Lower leg skin (tissue), 4 donors: ENCODE data around the gene ASB10. TPM values are rescaled to one million over a fixed set of nuclear protein-coding genes. Genes with fewer than 3 reads are reported as not detected.

Experiments
- DNase-seq, 2 donors: peaks; one replicate each; pipeline ENCODE4 v3.0.0-alpha.2; 2019; ENCODE audit warnings: low spot score in 2 of 2
- H3K4me3 ChIP-seq: fragments of 200-600 bp; sonication (generic); 2 replicates; pipeline ENCODE4 v1.5.1; 2017; ENCODE audit warnings: mild to moderate bottlenecking, low read depth; ENCODE audit not compliant: poor library complexity, severe bottlenecking
- POLR2A ChIP-seq, 2 donors: fragments of 450-650 bp; IDR thresholded peaks; one replicate each; pipeline ENCODE4 v1.6.1; 2016 to 2017; ENCODE audit warnings: antibody characterized with exemption in 2 of 2, mild to moderate bottlenecking in 1 of 2, moderate library complexity in 1 of 2
- WGBS, 2 donors: methylation state at CpG; one replicate each; pipeline ENCODE4 v1.1.5; 2018; 5-methylcytosine and 5-hydroxymethylcytosine counted together
- intact Hi-C: fragments of 100-400 bp; cut with DNase I; formaldehyde crosslinking; loops from one replicate; pipeline ENCODE4 v1.15.0; 2023; ENCODE audit warnings: low total_unique reads
- total RNA-seq, 4 donors: library from RNA; depleted of rRNA; stranded (reverse); fragments of >200 nt; gene quantifications; one replicate each; pipeline ENCODE4 v1.1.0, GENCODE V29; 2016

Gene ASB10
- total RNA-seq, 4 donors from 2014 or later = not detected

- no peak overlapping the region for H3K4me3 ChIP-seq
- no peak for DNase-seq
- WGBS, 2 donors = 15 to 30% methylated on average over 49 to 57 of the region's 58 CpGs
- TF ChIP-seq POLR2A (IDR thresholded peaks at IDR 0.05) = no peak
- intact Hi-C loops = no loop called here
Measured at GRCh38 chr7:151125846-151126481, 61.1 kb downstream of the ASB10 start.

Other genes starting within 250 kb of the ASB10 start
- 1 to 10 TPM in 1 of 4 donors, under 1 TPM in 3; 0.15 to 1.1 (median 0.36) TPM for gene KCNH2, start 208.9 kb downstream of the ASB10 start, total RNA-seq
- 1 to 10 TPM; 4.0 to 8.9 (median 5.8) TPM for gene NOS3, start 196.2 kb downstream of the ASB10 start, total RNA-seq
- 100 to 1,000 TPM in 1 of 4 donors, 10 to 100 TPM in 3; 47.6 to 125 (median 59.8) TPM for gene ATG9B, start 162.8 kb downstream of the ASB10 start, total RNA-seq
- gene ABCB8, start 158.8 kb downstream of the ASB10 start, total RNA-seq = 10 to 100 TPM; 22.9 to 35.2 (median 27.6) TPM
- gene ASIC3, start 138.7 kb downstream of the ASB10 start, total RNA-seq = 1 to 10 TPM; 2.3 to 2.9 (median 2.5) TPM
- gene CDK5, start 129.4 kb downstream of the ASB10 start, total RNA-seq = 10 to 100 TPM in 1 of 4 donors, 1 to 10 TPM in 3; 3.9 to 13.7 (median 7.2) TPM
- 10 to 100 TPM; 56.3 to 83.5 (median 67.7) TPM for gene SLC4A2, start 127.7 kb downstream of the ASB10 start, total RNA-seq
- 10 to 100 TPM; 47.4 to 80.7 (median 69.0) TPM for gene FASTK, start 106.4 kb downstream of the ASB10 start, total RNA-seq
- 10 to 100 TPM; 58.5 to 61.7 (median 60.4) TPM for gene TMUB1, start 103.8 kb downstream of the ASB10 start, total RNA-seq
- gene AGAP3, start 100.8 kb downstream of the ASB10 start, total RNA-seq = 100 to 1,000 TPM in 3 of 4 donors, 10 to 100 TPM in 1; 81.2 to 132 (median 102) TPM
- gene GBX1, start 19.6 kb downstream of the ASB10 start, total RNA-seq = 1 to 10 TPM in 1 of 4 donors, not detected in 3; 2.4 TPM
- gene H2BK1, start 23.2 kb upstream of the ASB10 start, total RNA-seq = not detected
- 100 to 1,000 TPM in 1 of 4 donors, 10 to 100 TPM in 3; 16.4 to 267 (median 29.1) TPM for gene ABCF2, start 40.0 kb upstream of the ASB10 start, total RNA-seq
- gene CHPF2, start 45.2 kb upstream of the ASB10 start, total RNA-seq = 10 to 100 TPM; 15.4 to 32.2 (median 26.7) TPM
- 10 to 100 TPM in 3 of 4 donors, 1 to 10 TPM in 1; 4.8 to 19.8 (median 13.5) TPM for gene SMARCD3, start 61.4 kb upstream of the ASB10 start, total RNA-seq
- 10 to 100 TPM; 40.1 to 48.3 (median 47.5) TPM for gene NUB1, start 154.6 kb upstream of the ASB10 start, total RNA-seq
- 1 to 10 TPM in 3 of 4 donors, not detected in 1; 1.4 to 2.4 (median 2.0) TPM for gene WDR86, start 222.8 kb upstream of the ASB10 start, total RNA-seq